HepG2 (cell line): ENCODE results near the gene GBGT1. TPM values are rescaled to one million over a fixed set of nuclear protein-coding genes. Genes with fewer than 3 reads are reported as not detected.

ENCODE experiments used
- ATAC-seq: fragments of 200-7000 bp; cut with Tn5 transposase; 3 replicates; pipeline ENCODE4 v1.9.1; 2020; ENCODE audit warnings: mild to moderate bottlenecking, moderate library complexity
- BruUV-seq: library from RNA; stranded (reverse); fragments of 400-500 nt; replicated peaks from 2 replicates; lab custom pipeline; 2021; lab: Mats Ljungman, UMichigan
- CTCF ChIA-PET: fragments of 300-600 bp; formaldehyde crosslinking; extraction: SDS; loops from one replicate; lab custom pipeline; 2021; ENCODE audit warnings: low total read pairs, inconsistent platforms, low intra/inter-chr PET ratio; lab: Yijun Ruan, JAX
- POLR2A ChIA-PET: fragments of 350-600 bp; sonication (Branson Sonifier 250); formaldehyde crosslinking; loops from one replicate; lab custom pipeline; 2020; ENCODE audit warnings: antibody characterized with exemption, inconsistent platforms; lab: Yijun Ruan, JAX
- DNase-seq: peaks from one replicate; pipeline ENCODE4 v3.0.0-alpha.2; 2015; ENCODE audit warnings: low spot score
- FAIRE-seq: peaks from 3 replicates; lab custom pipeline; 2011; peaks lifted over from hg19 to GRCh38; lab: Jason Lieb, UNC
- H2AFZ ChIP-seq: one replicate; pipeline ENCODE4 v1.6.1; 2011; ENCODE audit warnings: low read length, inconsistent platforms
- H3K27ac ChIP-seq: fragments of 300-600 bp; 3 replicates; pipeline ENCODE4 v1.8.0; 2011; ENCODE audit warnings: mixed run types, mild to moderate bottlenecking, mixed read lengths, low read length, inconsistent platforms; ENCODE audit not compliant: insufficient read depth; ENCODE audit errors: extremely low read length
- H3K27me3 ChIP-seq, 2 experiments: fragments of 200-600 bp in 1 of 2; 2 replicates in 1 of 2; 3 replicates in 1 of 2; pipeline versions ENCODE4 v1.6.0 to v1.8.0; 2011; ENCODE audit warnings: low read length in 2 of 2, mild to moderate bottlenecking in 2 of 2, moderate library complexity in 2 of 2, inconsistent platforms in 1 of 2; ENCODE audit not compliant: insufficient read depth in 2 of 2, control insufficient read depth in 1 of 2
- H3K36me3 ChIP-seq, 2 experiments: fragments of 200-600 bp in 1 of 2; replicated peaks in 1 of 2; 2 replicates in 1 of 2; 3 replicates in 1 of 2; pipeline versions ENCODE4 v1.5.1 to v1.8.0; 2011; ENCODE audit warnings: low read length in 2 of 2, inconsistent platforms in 1 of 2; ENCODE audit not compliant: insufficient read depth in 2 of 2, control insufficient read depth in 1 of 2
- H3K4me1 ChIP-seq: 2 replicates; pipeline ENCODE4 v1.5.1; 2012; ENCODE audit warnings: low read length, inconsistent platforms; ENCODE audit not compliant: insufficient read depth
- H3K4me2 ChIP-seq: 2 replicates; pipeline ENCODE4 v1.6.0; 2011; ENCODE audit warnings: low read depth, low read length, inconsistent platforms
- H3K4me3 ChIP-seq, 3 experiments: fragments of 200-600 bp in 1 of 3; sonication (generic), shearing (Covaris generic) in 1 of 3; replicated peaks in 1 of 3; 2 replicates each; pipeline ENCODE4 v1.5.1; 2011 to 2016; ENCODE audit warnings: low read length in 3 of 3, inconsistent platforms in 2 of 3, low read depth in 2 of 3, mild to moderate bottlenecking in 2 of 3, control low read depth in 1 of 3, mixed read lengths in 1 of 3; ENCODE audit not compliant: insufficient read depth in 1 of 3
- H3K79me2 ChIP-seq: one replicate; pipeline ENCODE4 v1.6.1; 2011; ENCODE audit warnings: low read length, inconsistent platforms; ENCODE audit not compliant: insufficient read depth
- H3K9ac ChIP-seq: 2 replicates; pipeline ENCODE4 v1.6.0; 2011; ENCODE audit warnings: mild to moderate bottlenecking, low read depth, low read length, inconsistent platforms; ENCODE audit not compliant: insufficient read depth
- H3K9me3 ChIP-seq: 2 replicates; pipeline ENCODE4 v1.5.1; 2012; ENCODE audit warnings: mild to moderate bottlenecking, low read length
- H4K20me1 ChIP-seq: 2 replicates; pipeline ENCODE4 v1.6.0; 2011; ENCODE audit warnings: inconsistent platforms, mild to moderate bottlenecking, low read length, moderate library complexity; ENCODE audit not compliant: insufficient read depth
- DMAP1 ChIP-seq: IDR thresholded peaks from 2 replicates; pipeline ENCODE4 v1.6.1; 2016
- FOXK1 ChIP-seq: sonication (generic); formaldehyde crosslinking; IDR thresholded peaks from 2 replicates; pipeline ENCODE4 v1.4.0; 2020; ENCODE audit warnings: low read depth, missing genetic modification reagents, borderline replicate concordance
- GATAD2A ChIP-seq: IDR thresholded peaks from 2 replicates; pipeline ENCODE4 v1.6.1; 2016
- POLR2AphosphoS5 ChIP-seq: IDR thresholded peaks from 2 replicates; pipeline ENCODE4 v1.6.1; 2012; ENCODE audit warnings: low read depth, low read length
- SAFB2 ChIP-seq: sonication (generic); formaldehyde crosslinking; IDR thresholded peaks from 2 replicates; pipeline ENCODE4 v1.5.1; 2020; ENCODE audit warnings: missing genetic modification reagents, low read depth, mild to moderate bottlenecking, borderline replicate concordance
- USF2 ChIP-seq, 2 experiments: sonication (generic) in 1 of 2; formaldehyde crosslinking in 1 of 2; IDR thresholded peaks; 2 replicates each; pipeline versions ENCODE4 v1.5.1 to v1.6.1; 2011 to 2020; ENCODE audit warnings: borderline replicate concordance in 1 of 2, low read depth in 1 of 2, low read length in 1 of 2, mild to moderate bottlenecking in 1 of 2, missing genetic modification reagents in 1 of 2, moderate library complexity in 1 of 2
- XRCC5 ChIP-seq: fragments of 200-400 bp; formaldehyde crosslinking; optimal IDR thresholded peaks from 2 replicates; pipeline ENCODE3; 2017; ENCODE audit warnings: mild to moderate bottlenecking, low read length
- ZNF362 ChIP-seq: sonication (generic); formaldehyde crosslinking; IDR thresholded peaks from 2 replicates; pipeline ENCODE4 v1.4.0; 2020; ENCODE audit warnings: missing genetic modification reagents, mild to moderate bottlenecking, borderline replicate concordance
- ZNF644 ChIP-seq: IDR thresholded peaks from 2 replicates; pipeline ENCODE4 v1.6.1; 2016; ENCODE audit warnings: low read depth
- WGBS: methylation state at CpG from one replicate; pipeline ENCODE4 v1.1.6; 2017; ENCODE audit warnings: low lambda C conversion rate; 5-methylcytosine and 5-hydroxymethylcytosine counted together
- in situ Hi-C: cut with HindIII; loops from 2 replicates; pipeline ENCODE4 v1.10.0; 2017; ENCODE audit warnings: low pct_unique_long_range_greater_than_20kb; ENCODE audit not compliant: extremely low pct_ligation_motif_present
- intact Hi-C: fragments of 100-400 bp; cut with micrococcal nuclease; formaldehyde crosslinking; loops from one replicate; pipeline ENCODE4 v1.10.0; 2022; ENCODE audit not compliant: unreplicated experiment
- polyA plus RNA-seq, 8 experiments: library from polyadenylated mRNA; depleted of rRNA in 3 of 8; stranded (reverse) in 7 of 8; unstranded in 1 of 8; fragments of >200 nt; fragmentation: Illumina TruSeq in 4 of 8; extraction: Trizol in 4 of 8; gene quantifications; 2 replicates each; pipeline versions ENCODE4 v1.2.1 to v1.2.3, GENCODE V29; 2011 to 2016; ENCODE audit warnings: low read depth in 4 of 8, missing spikeins in 1 of 8, mixed read lengths in 1 of 8; ENCODE audit not compliant: insufficient read depth in 1 of 8
- total RNA-seq, 5 experiments: library from RNA; depleted of rRNA; stranded (reverse); fragments of >200 nt; fragmentation: Illumina TruSeq; extraction: Trizol; gene quantifications; 2 replicates each; pipeline ENCODE4 v1.2.3, GENCODE V29; 2016; ENCODE audit warnings: low read depth in 1 of 5
- TF ChIP-seq, protein P1 (sequence below): sonication (generic); formaldehyde crosslinking; IDR thresholded peaks from 2 replicates; pipeline ENCODE4 v1.9.0; 2021; ENCODE audit warnings: missing genetic modification reagents, borderline replicate concordance
- TF ChIP-seq, protein P2 (sequence below): sonication (generic); formaldehyde crosslinking; IDR thresholded peaks from 2 replicates; pipeline ENCODE4 v1.5.0; 2020; ENCODE audit warnings: missing genetic modification reagents

Gene GBGT1
- total and polyA plus RNA-seq, 2 of the 13 experiments (the other 11 are each of a cell fraction or from before 2014, with no cell fraction given): not detected

DNA sequence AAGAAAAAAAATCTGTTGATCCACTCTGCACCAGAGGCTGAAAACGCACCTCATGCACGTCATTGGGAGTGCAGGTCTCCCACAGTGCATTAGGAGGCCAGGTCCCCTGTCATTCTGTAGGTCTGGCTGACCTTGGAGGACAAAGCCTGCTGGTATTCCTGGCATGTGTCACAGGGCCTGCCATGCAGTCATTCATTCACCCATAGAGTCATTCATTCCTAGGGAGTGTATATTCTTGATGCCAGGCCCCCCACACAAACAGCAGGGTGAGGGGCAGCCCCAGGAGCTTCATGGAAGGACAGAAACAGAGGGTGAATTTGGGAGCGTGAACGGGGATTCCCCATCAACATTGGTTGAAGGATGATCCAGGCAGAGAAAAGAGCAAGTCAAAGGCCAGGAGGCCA is 2.2 kb downstream of the GBGT1 start (continued):
- TF ChIP-seq, protein P1, sequence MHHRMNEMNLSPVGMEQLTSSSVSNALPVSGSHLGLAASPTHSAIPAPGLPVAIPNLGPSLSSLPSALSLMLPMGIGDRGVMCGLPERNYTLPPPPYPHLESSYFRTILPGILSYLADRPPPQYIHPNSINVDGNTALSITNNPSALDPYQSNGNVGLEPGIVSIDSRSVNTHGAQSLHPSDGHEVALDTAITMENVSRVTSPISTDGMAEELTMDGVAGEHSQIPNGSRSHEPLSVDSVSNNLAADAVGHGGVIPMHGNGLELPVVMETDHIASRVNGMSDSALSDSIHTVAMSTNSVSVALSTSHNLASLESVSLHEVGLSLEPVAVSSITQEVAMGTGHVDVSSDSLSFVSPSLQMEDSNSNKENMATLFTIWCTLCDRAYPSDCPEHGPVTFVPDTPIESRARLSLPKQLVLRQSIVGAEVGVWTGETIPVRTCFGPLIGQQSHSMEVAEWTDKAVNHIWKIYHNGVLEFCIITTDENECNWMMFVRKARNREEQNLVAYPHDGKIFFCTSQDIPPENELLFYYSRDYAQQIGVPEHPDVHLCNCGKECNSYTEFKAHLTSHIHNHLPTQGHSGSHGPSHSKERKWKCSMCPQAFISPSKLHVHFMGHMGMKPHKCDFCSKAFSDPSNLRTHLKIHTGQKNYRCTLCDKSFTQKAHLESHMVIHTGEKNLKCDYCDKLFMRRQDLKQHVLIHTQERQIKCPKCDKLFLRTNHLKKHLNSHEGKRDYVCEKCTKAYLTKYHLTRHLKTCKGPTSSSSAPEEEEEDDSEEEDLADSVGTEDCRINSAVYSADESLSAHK (CRISPR knock-in tag): no peak
- TF ChIP-seq POLR2AphosphoS5: no peak
- TF ChIP-seq SAFB2 (CRISPR knock-in tag): no peak
- TF ChIP-seq DMAP1 (CRISPR knock-in tag): no peak
- TF ChIP-seq, protein P2, sequence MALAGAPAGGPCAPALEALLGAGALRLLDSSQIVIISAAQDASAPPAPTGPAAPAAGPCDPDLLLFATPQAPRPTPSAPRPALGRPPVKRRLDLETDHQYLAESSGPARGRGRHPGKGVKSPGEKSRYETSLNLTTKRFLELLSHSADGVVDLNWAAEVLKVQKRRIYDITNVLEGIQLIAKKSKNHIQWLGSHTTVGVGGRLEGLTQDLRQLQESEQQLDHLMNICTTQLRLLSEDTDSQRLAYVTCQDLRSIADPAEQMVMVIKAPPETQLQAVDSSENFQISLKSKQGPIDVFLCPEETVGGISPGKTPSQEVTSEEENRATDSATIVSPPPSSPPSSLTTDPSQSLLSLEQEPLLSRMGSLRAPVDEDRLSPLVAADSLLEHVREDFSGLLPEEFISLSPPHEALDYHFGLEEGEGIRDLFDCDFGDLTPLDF (CRISPR knock-in tag): no peak

DNA sequence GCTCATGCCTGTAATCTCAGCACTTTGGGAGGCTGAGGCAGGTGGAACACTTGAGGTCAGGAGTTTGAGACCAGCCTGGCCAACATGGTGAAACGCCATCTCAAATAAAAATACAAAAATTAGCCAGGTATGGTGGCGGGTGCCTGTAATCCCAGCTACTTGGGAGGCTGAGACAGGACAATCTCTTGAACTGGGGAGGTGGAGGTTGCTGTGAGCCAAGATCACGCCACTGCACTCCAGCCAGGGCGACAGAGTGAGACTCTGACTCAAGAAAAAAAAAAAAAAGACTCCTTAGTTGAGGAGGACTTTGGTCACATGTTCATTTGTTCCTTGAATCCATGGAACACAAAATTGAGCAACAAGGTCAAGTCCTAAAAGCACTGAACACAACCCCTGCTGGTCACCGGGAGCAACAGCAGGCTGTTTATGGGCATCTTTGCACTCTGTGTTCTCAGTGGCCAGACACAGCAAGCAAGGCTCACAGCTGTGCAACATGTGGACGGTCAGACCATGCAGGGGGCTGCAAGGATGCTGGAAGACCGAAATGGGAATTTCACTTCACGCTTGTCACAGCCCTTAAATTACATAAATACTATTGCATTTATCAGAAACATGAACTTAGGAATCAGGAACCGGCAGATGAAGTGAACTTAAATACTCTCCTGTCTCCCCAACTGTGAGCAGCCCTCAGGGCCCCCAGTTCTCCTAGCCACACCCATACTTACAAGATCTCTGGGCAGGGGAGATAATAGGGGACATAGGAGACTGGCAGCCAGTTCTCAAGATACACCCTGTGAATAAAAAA is 2.8 kb downstream of the GBGT1 start:
- CTCF ChIA-PET: interaction anchor here (0.8 to 1.9 kb wide), 2 partner anchors 13 to 58 kb away, joined by 3 to 5 read pairs; no protein-coding TSS in a partner anchor
- H3K79me2 ChIP-seq: no peaks in the 10 kb centered on the region
- no peaks in the 10 kb centered on the region for H4K20me1 ChIP-seq
- no peaks in the 10 kb centered on the region for H3K9me3 ChIP-seq
- H3K9ac ChIP-seq: no peak overlapping the region
- POLR2A ChIA-PET: no interaction called here
- in situ Hi-C loops: no loop called here
- H3K27ac ChIP-seq: no peak overlapping the region
- WGBS: 13% methylated on average over 9 of the region's 9 CpGs
- FAIRE-seq (peak; percentile 95), ATAC-seq (peak; percentile 85), DNase-seq (peak; percentile 52)
- peaks cover 0 to 8% of the 10 kb centered on the region in 2 experiments; a peak in 1 of 5 replicates for H3K27me3 ChIP-seq
- BruUV-seq: no TSS peak
- H3K4me2 ChIP-seq: no peak overlapping the region
- no peak overlapping the region for H2AFZ ChIP-seq
- H3K4me1 ChIP-seq: no peaks in the 10 kb centered on the region
- intact Hi-C loops: no loop called here
- no peak overlapping the region for H3K4me3 ChIP-seq
- H3K36me3 ChIP-seq: no peaks in the 10 kb centered on the region
- peak; percentile 65; the same call in 1 of the 2 replicates for TF ChIP-seq FOXK1 (CRISPR knock-in tag)
- TF ChIP-seq USF2 (IDR thresholded peaks at IDR 0.05; ENCODE audit: low read depth, low read length): 0 out of 2 replicates have a peak, but pooled peaks have one; percentile 22
- peak; percentile 33; the same call in 1 of the 2 replicates for TF ChIP-seq USF2 (CRISPR knock-in tag; IDR thresholded peaks at IDR 0.05; ENCODE audit: borderline replicate concordance)
- TF ChIP-seq XRCC5: peak; percentile 59
- TF ChIP-seq ZNF644 (CRISPR knock-in tag): 0 out of 2 replicates have a peak, but pooled peaks have one; percentile 11
- 0 out of 2 replicates have a peak, but pooled peaks have one; percentile 41 for TF ChIP-seq ZNF362 (CRISPR knock-in tag)
- TF ChIP-seq GATAD2A: peak; percentile 29; the same call in 1 of the 2 replicates
